PFSK-1 (cell line): ENCODE results near the gene SLC9A9.

Experiments
- FOXP2 ChIP-seq: optimal IDR thresholded peaks from 2 replicates; pipeline ENCODE3; 2011; ENCODE audit warnings: borderline replicate concordance, control low read depth, inconsistent platforms; ENCODE audit not compliant: insufficient read depth; ENCODE audit errors: extremely low read length, extremely low read depth
- POLR2AphosphoS5 ChIP-seq: IDR thresholded peaks from 2 replicates; pipeline ENCODE4 v1.6.1; 2012; ENCODE audit warnings: low read depth, mild to moderate bottlenecking, control low read depth, low read length, moderate library complexity
- REST ChIP-seq, 2 experiments: IDR thresholded peaks; 2 replicates each; pipeline versions ENCODE4 v1.6.1 to v1.8.0; 2011 to 2012; ENCODE audit warnings: low read depth in 2 of 2, low read length in 2 of 2, control low read depth in 1 of 2, inconsistent platforms in 1 of 2, mild to moderate bottlenecking in 1 of 2, moderate library complexity in 1 of 2; ENCODE audit not compliant: insufficient read depth in 1 of 2
- SIN3A ChIP-seq: IDR thresholded peaks from 2 replicates; pipeline ENCODE4 v1.6.1; 2012; ENCODE audit warnings: mild to moderate bottlenecking, low read length, moderate library complexity, borderline replicate concordance; ENCODE audit not compliant: insufficient read depth
- TAF1 ChIP-seq: IDR thresholded peaks from 2 replicates; pipeline ENCODE4 v1.6.1; 2012; ENCODE audit warnings: low read length, control low read depth, borderline replicate concordance; ENCODE audit not compliant: insufficient read depth

SLC9A9 gene

GRCh38 chr3:143770391-143770790 lies 77.9 kb downstream of the SLC9A9 start:
- TF ChIP-seq POLR2AphosphoS5, result no peak
- TF ChIP-seq SIN3A, result no peak
- TF ChIP-seq TAF1, result no peak
- TF ChIP-seq REST (IDR thresholded peaks at IDR 0.05; ENCODE audit: insufficient read depth in 1 of 2, low read depth in 2 of 2, low read length in 2 of 2), result no peak
- TF ChIP-seq FOXP2, result no peak

GRCh38 chr3:143769616-143770015 lies 78.7 kb downstream of the SLC9A9 start:
- TF ChIP-seq FOXP2, result no peak
- TF ChIP-seq REST (IDR thresholded peaks at IDR 0.05; ENCODE audit: insufficient read depth in 1 of 2, low read depth in 2 of 2, low read length in 2 of 2), result no peak
- no peak for TF ChIP-seq POLR2AphosphoS5
- TF ChIP-seq TAF1, result no peak
- no peak for TF ChIP-seq SIN3A

GRCh38 chr3:143764840-143765239 lies 83.4 kb downstream of the SLC9A9 start:
- no peak for TF ChIP-seq FOXP2
- no peak for TF ChIP-seq REST (IDR thresholded peaks at IDR 0.05; ENCODE audit: insufficient read depth in 1 of 2, low read depth in 2 of 2, low read length in 2 of 2)
- TF ChIP-seq SIN3A, result no peak
- TF ChIP-seq POLR2AphosphoS5, result no peak
- no peak for TF ChIP-seq TAF1

- TF ChIP-seq FOXP2, result no peak
- TF ChIP-seq REST (IDR thresholded peaks at IDR 0.05; ENCODE audit: insufficient read depth in 1 of 2, low read depth in 2 of 2, low read length in 2 of 2), result no peak
- TF ChIP-seq POLR2AphosphoS5, result no peak
- no peak for TF ChIP-seq SIN3A
- TF ChIP-seq TAF1, result no peak
Observed at GRCh38 chr3:143763564-143764162, 84.6 kb downstream of the SLC9A9 start.

GRCh38 chr3:143757691-143758090 lies 90.6 kb downstream of the SLC9A9 start:
- no peak for TF ChIP-seq SIN3A
- TF ChIP-seq TAF1, result no peak
- TF ChIP-seq POLR2AphosphoS5, result no peak
- TF ChIP-seq FOXP2, result no peak
- no peak for TF ChIP-seq REST (IDR thresholded peaks at IDR 0.05; ENCODE audit: insufficient read depth in 1 of 2, low read depth in 2 of 2, low read length in 2 of 2)
